ENCODE results near the gene PTPRM. TPM values are rescaled to one million over a fixed set of nuclear protein-coding genes. Genes with fewer than 3 reads are reported as not detected.

The PTPRM gene
- total RNA-seq, 4 donors from 2014 or later, result 22.5 to 92.5 (median 39.2) TPM

GRCh38 chr18:8411492-8411891 lies 844.4 kb downstream of the PTPRM start:
- Histone ChIP-seq H3K36me3 (no peaks in the 10 kb centered on the region), H3K9me3 (peaks cover 6 to 15% of the 10 kb centered on the region in 2 donors), H3K4me1 (no peaks in the 10 kb centered on the region), H3K27me3 (no peaks in the 10 kb centered on the region), H3K27ac (no peak overlapping the region), H3K4me3 (no peak overlapping the region)
- in situ Hi-C loops (cut with MboI; ENCODE audit: low pct_ligation_motif_present in 1 of 4, low pct_unique_long_range_greater_than_20kb in 1 of 4, low sequenced_read_pairs in 3 of 4) (no loop called here), intact Hi-C loops (cut with DNase I; ENCODE audit: low total_unique reads) (no loop called here)
- TF ChIP-seq EP300 (IDR thresholded peaks at IDR 0.05; ENCODE audit: low read depth), result no peak
- TF ChIP-seq POLR2AphosphoS5 (IDR thresholded peaks at IDR 0.05), result no peak
- TF ChIP-seq CTCF (IDR thresholded peaks at IDR 0.05), result no peak
- no peak for TF ChIP-seq POLR2A (IDR thresholded peaks at IDR 0.05)
- no peak for DNase-seq

- intact Hi-C loops (cut with DNase I; ENCODE audit: low total_unique reads), result no loop called here
- Histone ChIP-seq H3K4me1 (no peaks in the 10 kb centered on the region), H3K36me3 (no peaks in the 10 kb centered on the region), H3K9me3 (peaks cover 6 to 15% of the 10 kb centered on the region in 2 donors), H3K27me3 (no peaks in the 10 kb centered on the region), H3K4me3 (no peak overlapping the region), H3K27ac (no peak overlapping the region)
- in situ Hi-C loops (cut with MboI; ENCODE audit: low pct_ligation_motif_present in 1 of 4, low pct_unique_long_range_greater_than_20kb in 1 of 4, low sequenced_read_pairs in 3 of 4), result no loop called here
- 88 to 100% methylated on average over 1 to 8 of the region's 8 CpGs for WGBS, 2 donors (ENCODE audit: low coverage in 1 of 2)
- DNase-seq, result no peak
- TF ChIP-seq EP300 (IDR thresholded peaks at IDR 0.05; ENCODE audit: low read depth) (no peak), POLR2A (IDR thresholded peaks at IDR 0.05) (no peak), CTCF (IDR thresholded peaks at IDR 0.05) (no peak), POLR2AphosphoS5 (IDR thresholded peaks at IDR 0.05) (no peak)
Observed at GRCh38 chr18:8412117-8412516, 845.0 kb downstream of the PTPRM start.

GRCh38 chr18:8413189-8413588 lies 846.1 kb downstream of the PTPRM start:
- Histone ChIP-seq H3K27me3 (no peaks in the 10 kb centered on the region), H3K36me3 (no peaks in the 10 kb centered on the region), H3K27ac (no peak overlapping the region), H3K9me3 (peaks cover 6 to 15% of the 10 kb centered on the region in 2 donors), H3K4me3 (no peak overlapping the region), H3K4me1 (no peaks in the 10 kb centered on the region)
- in situ Hi-C loops (cut with MboI; ENCODE audit: low pct_ligation_motif_present in 1 of 4, low pct_unique_long_range_greater_than_20kb in 1 of 4, low sequenced_read_pairs in 3 of 4) (no loop called here), intact Hi-C loops (cut with DNase I; ENCODE audit: low total_unique reads) (no loop called here)
- DNase-seq, result no peak
- no peak for TF ChIP-seq POLR2AphosphoS5 (IDR thresholded peaks at IDR 0.05)
- TF ChIP-seq EP300 (IDR thresholded peaks at IDR 0.05; ENCODE audit: low read depth), result no peak
- TF ChIP-seq POLR2A (IDR thresholded peaks at IDR 0.05), result no peak
- no peak for TF ChIP-seq CTCF (IDR thresholded peaks at IDR 0.05)
- 71 to 79% methylated on average over 2 of the region's 2 CpGs for WGBS, 2 donors (ENCODE audit: low coverage in 1 of 2)

- 61 to 71% methylated on average over 4 to 6 of the region's 6 CpGs for WGBS, 2 donors (ENCODE audit: low coverage in 1 of 2)
- H3K9me3 ChIP-seq, result peaks cover 6 to 15% of the 10 kb centered on the region in 2 donors
- intact Hi-C loops (cut with DNase I; ENCODE audit: low total_unique reads), result no loop called here
- in situ Hi-C loops (cut with MboI; ENCODE audit: low pct_ligation_motif_present in 1 of 4, low pct_unique_long_range_greater_than_20kb in 1 of 4, low sequenced_read_pairs in 3 of 4), result no loop called here
- DNase-seq, result no peak
- no peaks in the 10 kb centered on the region for H3K4me1 ChIP-seq
- H3K27ac ChIP-seq, result no peak overlapping the region
- no peak for TF ChIP-seq POLR2AphosphoS5 (IDR thresholded peaks at IDR 0.05)
- TF ChIP-seq EP300 (IDR thresholded peaks at IDR 0.05; ENCODE audit: low read depth), result no peak
- no peak for TF ChIP-seq CTCF (IDR thresholded peaks at IDR 0.05)
- no peak for TF ChIP-seq POLR2A (IDR thresholded peaks at IDR 0.05)
- no peaks in the 10 kb centered on the region for H3K36me3 ChIP-seq
- H3K27me3 ChIP-seq, result no peaks in the 10 kb centered on the region
- H3K4me3 ChIP-seq, result no peak overlapping the region
Observed at GRCh38 chr18:8413751-8414150, 846.6 kb downstream of the PTPRM start.
